ENCODE results near the gene KIF26A.

The KIF26A gene

DNA sequence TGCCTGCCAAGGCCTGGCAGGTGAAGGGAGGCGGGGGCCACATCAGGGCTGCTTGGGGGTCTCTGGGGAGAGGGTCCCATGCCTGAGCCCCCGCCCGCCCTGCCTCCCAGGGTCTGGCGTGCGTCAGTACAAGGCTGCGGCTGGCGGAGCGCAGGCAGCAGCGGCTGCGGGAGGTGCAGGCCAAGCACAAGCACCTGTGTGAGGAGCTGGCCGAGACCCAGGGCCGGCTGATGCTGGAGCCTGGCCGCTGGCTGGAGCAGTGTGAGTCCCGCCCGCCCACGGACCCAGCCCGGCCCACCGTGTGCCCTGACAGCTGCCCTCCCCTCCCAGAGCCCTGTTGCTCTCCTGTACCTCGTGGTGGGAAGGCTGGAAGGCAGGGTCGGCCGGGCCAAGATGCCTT, 40.7 kb downstream of the KIF26A start:
- no peak for DNase-seq (ENCODE audit: low spot score)

- DNase-seq (ENCODE audit: low spot score) = no peak
Measured at GRCh38 chr14:104179564-104180129, 41.3 kb downstream of the KIF26A start.

GRCh38 chr14:104180561-104181165, 42.3 kb downstream of the KIF26A start:
- no peak for DNase-seq (ENCODE audit: low spot score)

DNA sequence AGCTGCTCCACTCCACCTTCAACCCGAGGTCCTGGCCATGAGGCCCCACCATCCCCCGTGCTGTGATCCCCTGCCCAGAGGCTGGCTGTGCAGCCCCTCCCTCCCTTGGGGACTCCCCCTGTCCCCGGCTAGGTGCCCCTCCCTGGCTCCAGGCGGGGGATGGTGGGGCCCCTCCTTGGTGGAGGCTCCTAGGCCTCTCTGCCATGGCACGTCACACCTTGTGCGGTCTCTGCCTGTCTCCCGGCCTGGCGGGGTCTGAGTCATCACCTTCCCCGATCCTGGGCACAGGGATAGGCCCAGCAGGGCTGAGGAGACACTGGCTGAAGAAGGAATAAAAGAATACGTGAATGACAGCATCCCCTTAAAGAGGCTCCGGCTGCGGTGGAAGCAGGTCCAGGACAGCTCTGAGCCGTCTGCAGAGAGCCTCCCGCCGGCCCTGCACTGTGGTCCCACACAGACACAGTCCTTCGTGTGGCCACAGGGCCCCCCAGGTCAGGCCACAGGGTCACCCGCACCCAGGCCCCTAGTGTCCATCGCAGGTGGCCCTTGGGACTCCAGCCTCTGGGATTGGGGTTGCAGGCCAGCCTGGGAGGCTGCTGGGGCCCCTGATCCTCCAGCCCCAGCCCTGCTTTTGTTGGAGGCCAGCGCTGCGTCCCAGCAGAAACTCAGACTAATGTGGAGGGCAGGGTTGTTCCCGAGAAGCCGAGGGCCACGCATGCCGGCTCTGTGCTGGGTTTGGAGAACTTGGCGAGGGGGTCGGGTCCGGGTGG, 43.6 kb downstream of the KIF26A start:
- no peak for DNase-seq (ENCODE audit: low spot score)

DNA sequence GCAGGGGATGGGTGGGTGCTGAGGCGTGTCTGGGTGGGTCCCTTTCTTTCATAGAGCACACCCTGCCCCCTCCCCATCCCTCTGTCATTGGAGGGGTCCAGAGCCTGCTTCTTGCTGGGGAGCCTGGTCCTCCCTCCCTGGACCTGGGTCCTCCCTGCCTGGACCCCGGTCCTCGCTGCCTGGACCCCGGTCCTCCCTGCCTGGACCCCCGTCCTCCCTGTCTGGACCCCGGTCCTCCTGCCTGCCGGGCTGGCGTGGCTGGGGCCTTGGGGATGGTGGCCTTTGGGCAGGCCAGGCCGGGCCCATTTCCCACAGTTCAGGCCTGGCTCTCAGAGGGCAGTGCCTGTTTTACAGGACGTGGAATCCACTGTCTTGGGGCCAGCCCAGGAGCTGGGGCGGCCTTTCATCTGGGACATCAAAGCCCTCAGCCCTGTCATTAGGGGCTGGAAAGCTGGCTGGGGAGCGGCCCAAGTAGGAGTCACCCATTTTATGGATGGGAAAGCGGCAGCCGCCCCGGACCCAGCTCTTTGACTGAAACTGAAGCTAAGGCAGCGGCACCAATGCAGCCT, 44.6 kb downstream of the KIF26A start:
- no peak for DNase-seq (ENCODE audit: low spot score)

DNA sequence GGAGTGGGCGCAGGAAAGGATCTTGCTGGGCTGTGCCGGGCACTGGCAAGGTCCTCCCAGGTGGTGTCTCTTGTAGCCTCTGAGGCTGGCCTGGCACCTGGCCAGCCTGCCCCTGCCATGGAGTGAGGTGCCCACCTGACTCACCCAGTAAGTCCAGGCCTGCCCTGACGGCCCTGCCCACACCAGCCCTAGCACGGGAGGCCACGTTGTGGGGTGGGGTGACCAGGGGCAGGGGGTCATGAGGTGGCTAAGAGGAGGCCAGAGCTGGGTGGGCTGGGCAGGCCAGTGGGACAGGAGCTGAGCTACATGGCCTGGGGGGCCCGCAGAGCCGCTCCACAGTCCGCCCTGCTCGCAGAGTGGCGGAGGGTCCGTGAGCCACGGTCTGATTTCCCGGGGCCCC, 45.4 kb downstream of the KIF26A start:
- DNase-seq (ENCODE audit: low spot score) = no peak

- no peak for DNase-seq (ENCODE audit: low spot score)
Measured at GRCh38 chr14:104184506-104184905, 46.1 kb downstream of the KIF26A start.

DNA sequence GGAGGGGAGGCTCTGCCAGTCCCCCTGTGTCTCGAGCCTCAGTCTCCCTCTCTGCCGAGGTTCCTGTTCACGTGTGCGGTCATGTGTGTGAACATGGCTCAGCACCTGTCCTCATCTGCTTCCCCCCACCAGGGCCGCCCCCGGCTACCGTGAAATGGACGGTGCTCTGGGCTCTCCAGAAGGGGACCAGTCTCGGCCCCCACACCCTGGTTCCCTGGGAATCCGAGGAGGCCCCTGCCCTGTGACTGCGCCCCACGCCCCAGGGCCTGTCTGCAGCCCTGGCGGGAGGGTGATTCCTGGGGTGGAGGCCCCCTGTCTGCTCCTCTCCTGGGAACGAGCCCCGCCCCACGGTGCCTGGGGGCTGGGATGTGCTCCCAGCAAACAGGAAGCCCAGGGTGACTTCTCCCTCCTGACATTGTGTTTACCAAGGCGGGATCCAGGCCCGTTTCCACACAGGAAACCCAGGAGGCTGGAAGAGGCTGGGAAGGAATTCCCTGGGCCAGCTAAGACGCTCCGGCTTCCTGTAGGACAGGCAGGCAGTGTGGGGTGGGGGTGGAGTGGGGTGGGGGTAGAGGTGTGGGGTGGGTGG, 46.6 kb downstream of the KIF26A start:
- DNase-seq (ENCODE audit: low spot score) = no peak

GRCh38 chr14:104185916-104186495, 47.6 kb downstream of the KIF26A start:
- no peak for DNase-seq (ENCODE audit: low spot score)

- no peak for DNase-seq (ENCODE audit: low spot score)
Measured at GRCh38 chr14:104186575-104186974, 48.2 kb downstream of the KIF26A start.

DNA sequence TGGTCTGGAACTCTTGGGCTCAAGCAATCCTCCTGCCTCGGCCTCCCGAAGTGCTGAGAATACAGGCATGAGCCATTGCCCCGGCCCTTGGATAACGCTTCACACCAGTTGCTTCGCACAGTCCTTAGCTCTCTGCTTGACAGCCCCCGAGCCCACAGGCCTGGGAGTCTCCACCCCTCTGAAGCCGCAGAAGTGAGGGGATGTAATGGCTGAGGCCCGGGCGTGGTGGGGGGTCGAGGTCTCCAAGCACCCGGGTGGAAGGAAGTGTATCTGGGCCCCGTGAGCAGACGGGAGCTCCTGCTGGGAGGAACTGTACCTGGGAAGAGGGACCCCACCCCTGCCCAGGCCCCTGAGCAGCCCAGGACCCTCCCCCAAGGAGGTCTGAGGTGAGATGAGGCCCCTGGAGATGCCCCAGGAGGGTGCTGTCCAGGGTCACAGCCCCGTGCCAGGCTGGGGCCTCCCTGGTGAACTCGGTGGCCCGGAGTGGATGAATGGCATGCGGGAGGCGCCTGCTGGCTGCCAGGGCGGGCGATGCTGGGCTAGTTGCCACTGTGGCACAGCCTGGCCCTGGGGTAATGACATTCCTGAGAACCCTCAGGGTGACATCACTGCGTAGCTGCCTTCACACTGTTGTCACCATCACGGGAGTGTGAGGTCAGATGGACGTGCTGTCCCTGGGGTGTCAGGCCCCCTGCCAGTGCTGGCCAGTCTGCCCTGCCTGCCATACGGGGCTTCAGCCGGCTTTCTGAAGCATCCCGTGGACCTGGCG, 48.9 kb downstream of the KIF26A start:
- no peak for DNase-seq (ENCODE audit: low spot score)

DNA sequence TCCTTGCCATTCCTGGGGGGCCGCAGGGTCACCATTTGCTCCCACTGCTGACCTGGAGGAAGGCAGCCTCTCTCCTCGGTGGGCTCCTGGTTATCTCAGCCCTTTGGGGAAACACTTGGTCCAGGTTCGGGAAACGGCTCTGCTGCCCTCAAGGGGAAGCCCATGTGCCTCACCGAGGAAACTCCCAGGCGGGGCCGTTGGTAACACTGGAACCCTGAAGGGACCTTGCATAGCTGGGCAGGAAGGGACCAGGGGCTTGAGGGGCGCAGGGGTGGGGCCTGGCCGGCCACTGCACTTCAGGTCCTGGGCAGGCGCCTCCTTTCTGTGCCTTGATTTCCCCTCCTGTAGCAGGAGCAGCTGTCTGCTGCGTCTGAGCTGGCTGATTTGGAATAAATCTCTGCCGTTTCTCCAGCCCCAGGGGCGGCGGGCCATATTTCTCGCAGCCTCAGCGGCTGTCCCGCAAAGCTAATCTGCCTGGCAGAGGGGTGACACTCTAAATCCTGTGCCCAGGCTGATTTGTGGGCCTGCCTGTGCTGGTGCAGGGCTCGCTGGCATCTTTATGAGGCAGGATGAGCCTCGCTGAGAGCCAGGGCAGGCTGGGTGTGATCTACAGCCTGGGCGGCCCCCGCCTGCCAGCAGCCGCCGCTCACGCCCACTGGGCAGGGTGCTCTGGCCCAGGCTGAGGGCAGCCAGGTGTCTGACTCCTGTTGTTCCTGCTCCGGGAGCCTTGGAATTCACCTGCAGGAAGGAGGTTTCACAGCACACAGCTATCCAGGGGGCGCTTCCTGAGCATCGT, 49.7 kb downstream of the KIF26A start:
- DNase-seq (ENCODE audit: low spot score) = no peak

- DNase-seq (ENCODE audit: low spot score) = no peak
Measured at GRCh38 chr14:104188727-104189400, 50.5 kb downstream of the KIF26A start.

DNA sequence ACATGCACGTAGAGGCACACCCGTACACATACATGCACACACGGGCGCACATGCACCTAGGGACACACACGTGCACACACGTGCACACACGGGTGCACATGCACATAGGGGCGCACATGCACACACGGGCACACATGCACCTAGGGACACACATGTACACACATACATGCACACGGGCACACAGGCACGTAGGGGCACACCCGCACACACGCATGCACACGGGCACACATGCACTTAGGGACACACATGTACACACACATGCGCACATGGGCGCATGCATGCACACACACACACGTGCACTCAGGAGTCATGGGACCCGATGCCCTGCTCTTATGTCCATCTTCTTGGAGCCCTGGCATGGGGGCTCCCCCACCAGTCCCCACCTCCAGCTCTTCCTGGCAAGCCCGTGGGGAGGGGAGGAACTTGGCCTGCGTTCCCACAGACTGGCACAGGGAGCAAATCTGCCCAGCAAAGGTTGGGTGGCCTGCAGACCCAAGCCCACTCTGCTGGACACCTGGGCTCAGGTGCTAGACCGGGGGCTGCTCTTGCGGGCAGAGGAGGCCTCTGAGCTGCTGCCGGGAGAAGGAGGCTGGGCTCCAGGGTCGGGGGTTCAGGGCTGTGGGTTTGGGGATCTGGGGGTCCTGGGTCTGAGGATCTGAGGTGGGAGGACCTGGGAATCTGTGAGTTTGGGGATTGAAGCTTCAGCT, 51.4 kb downstream of the KIF26A start:
- no peak for DNase-seq (ENCODE audit: low spot score)

DNA sequence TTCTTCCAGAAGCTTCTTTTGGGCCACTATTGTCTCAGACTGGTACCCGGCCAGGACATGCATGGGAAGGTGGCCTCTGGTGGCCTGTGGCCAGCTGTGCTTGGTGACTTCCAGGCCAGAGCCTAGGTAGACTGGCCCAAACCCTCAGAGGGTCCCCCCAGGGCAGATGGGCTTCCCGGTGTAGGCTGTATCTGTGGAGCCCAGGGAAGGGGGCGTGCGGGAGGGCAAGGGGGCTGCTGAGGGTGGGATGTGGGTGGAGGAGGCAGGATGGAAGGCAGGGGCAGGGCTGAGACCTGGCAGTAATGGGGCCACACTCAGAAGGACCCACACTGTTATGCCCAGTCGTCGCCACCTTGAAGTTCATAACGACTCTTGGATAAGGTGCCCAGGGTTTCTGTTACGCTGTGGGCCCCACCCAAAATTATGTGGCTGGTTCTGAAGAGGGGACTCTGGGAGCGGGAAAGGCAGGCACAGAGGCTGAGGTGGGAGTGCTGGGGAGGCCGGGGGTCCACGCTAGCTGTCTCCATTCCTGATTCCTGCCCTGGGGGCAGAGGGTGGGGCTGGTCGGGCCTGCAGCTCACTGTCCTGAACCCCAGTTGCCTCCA, 52.1 kb downstream of the KIF26A start:
- DNase-seq (ENCODE audit: low spot score) = no peak

DNA sequence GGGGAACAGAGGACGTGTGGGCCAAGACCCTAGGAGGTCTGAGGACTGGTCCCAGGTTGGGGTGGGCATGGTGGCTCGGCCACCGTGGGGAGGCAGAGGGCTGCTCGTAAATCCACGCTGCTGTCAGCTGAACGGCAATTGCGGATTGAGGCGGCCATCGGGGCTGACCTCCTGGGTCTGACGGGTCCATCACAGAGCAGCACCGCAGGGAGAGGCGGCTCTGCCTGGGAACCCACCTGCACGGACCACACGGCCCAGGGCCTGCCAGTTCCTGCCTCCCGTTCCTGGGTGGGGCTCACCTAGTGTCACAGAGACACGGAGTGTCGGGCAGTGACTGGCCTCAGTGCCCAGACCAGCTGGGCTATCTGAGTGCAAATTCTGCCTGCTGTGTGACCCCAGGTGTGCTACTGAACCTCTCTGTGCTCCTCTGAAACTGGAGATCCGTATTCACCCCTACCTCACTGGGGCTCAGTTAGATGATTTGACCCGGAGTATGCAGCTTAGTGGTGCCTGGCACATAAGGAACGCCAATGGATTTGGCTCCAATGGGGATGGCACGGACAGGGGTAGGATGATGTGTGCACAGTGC, 53.1 kb downstream of the KIF26A start:
- no peak for DNase-seq (ENCODE audit: low spot score)

GRCh38 chr14:104192146-104192882, 53.9 kb downstream of the KIF26A start:
- no peak for DNase-seq (ENCODE audit: low spot score)

- no peak for DNase-seq (ENCODE audit: low spot score)
Measured at GRCh38 chr14:104192883-104193245, 54.5 kb downstream of the KIF26A start.
